ENCODE results near the gene CCKAR. TPM values are rescaled to one million over a fixed set of nuclear protein-coding genes. Genes with fewer than 3 reads are reported as not detected.

The CCKAR gene, protein sequence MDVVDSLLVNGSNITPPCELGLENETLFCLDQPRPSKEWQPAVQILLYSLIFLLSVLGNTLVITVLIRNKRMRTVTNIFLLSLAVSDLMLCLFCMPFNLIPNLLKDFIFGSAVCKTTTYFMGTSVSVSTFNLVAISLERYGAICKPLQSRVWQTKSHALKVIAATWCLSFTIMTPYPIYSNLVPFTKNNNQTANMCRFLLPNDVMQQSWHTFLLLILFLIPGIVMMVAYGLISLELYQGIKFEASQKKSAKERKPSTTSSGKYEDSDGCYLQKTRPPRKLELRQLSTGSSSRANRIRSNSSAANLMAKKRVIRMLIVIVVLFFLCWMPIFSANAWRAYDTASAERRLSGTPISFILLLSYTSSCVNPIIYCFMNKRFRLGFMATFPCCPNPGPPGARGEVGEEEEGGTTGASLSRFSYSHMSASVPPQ
- not detected in 2 replicates for total RNA-seq (2014; rRNA removed; shearing (Covaris generic))

DNA sequence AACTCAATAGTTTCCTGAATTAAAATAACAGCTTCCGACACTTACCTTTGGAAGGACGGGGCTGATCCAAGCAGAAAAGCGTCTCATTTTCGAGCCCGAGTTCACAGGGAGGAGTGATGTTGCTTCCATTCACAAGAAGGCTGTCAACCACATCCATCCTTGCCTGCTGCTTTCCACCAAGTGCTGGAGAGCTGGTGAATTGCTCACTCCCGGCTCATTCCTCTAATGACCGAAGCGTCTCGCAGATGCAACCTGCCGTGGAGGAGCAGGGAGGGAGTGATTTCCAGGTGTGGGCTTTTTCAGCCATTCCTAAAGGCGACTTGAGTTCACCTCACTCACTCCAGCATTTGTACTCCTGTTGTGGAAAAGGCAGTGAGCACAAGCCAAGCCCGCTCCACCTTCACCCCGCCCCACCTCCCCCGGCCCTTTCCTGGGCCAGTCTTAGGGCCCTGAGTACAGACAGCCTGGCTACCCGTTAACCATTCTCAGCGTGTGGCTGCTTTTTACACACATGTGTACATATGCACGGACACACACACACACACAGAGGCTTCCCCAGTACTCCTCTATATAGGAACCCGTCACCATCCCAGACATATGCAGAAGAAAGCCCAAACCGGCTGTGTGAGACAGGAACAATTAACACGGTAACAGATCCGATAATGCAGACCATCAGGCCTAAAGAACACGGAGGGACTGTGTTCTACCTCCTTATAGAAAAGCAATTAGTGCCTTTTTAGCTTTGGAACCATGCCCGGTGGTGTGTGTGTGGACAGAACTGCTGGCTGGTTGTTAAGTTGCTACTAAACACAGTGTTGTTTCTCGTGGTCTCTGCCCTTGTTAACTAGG lies at the start of gene CCKAR:
TSS of gene CCKAR (minus strand) at position 374 of the 849 bp plus-strand sequence. CDS start at position 157, 217 bp downstream.
- no peak for DNase-seq

DNA sequence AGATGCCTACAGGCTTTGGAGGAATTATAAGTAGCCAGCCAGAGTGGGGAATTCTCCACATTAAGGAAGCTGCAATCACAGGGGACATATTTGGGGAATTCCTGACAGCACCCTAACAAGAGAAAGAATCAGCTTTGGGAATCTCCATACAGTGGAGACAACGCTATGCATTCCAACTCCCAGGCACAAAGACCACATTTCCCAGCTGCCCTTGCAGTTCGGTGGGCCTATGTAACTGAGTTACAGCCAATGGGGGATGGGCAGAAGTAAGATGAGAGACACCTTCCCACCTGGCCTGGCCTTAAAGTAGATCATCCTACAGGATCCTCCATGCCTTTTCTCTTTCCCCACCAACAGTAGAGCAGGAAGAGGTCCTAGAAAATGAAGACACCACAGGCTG lies 43.4 kb upstream of the CCKAR start:
- DNase-seq: peak; percentile 20
- no peaks in the 10 kb centered on the region for H3K27me3 ChIP-seq (ENCODE audit: control insufficient read depth, insufficient read depth, low read length)
- H3K4me3 ChIP-seq (ENCODE audit: insufficient read depth, low read depth, low read length): no peak overlapping the region
- no peaks in the 10 kb centered on the region for H3K36me3 ChIP-seq (replicated peaks; ENCODE audit: control insufficient read depth, insufficient read depth, low read length)

More for the DNA sequence above, at the start of gene CCKAR:
- no peaks in the 10 kb centered on the region for H3K27me3 ChIP-seq (ENCODE audit: control insufficient read depth, insufficient read depth, low read length)
- H3K36me3 ChIP-seq (replicated peaks; ENCODE audit: control insufficient read depth, insufficient read depth, low read length): no peaks in the 10 kb centered on the region
- no peak within 1 kb of the TSS for H3K4me3 ChIP-seq (ENCODE audit: insufficient read depth, low read depth, low read length)

DNA sequence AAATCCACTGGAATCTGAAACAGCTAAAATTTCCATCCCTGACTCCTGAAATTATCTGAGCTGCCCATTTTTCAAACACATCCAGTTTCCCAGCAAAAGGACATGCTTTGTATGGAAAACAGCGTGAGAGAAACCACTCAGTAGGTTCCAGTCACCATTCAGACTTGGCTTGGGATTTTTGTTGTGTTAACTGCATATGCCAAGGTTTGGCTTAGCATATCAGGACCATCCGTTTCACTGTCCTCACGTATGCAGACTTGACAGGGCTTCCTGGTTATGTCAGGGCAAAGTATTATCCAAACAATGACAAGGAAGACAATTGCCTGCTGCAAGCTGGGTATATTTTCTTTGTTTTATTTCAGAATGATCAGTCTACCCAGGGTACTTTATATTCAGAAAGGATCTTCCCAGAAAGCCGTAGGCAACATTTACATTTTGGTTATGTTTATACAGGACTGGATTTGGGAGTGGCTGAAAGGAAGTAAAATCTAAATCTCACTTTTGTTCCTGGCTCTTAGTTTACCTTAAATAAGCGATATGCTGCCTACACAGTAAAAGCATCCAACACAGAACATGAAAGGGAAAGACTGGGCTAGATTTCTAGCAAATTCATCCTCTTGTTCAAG lies 41.3 kb upstream of the CCKAR start:
- no peaks in the 10 kb centered on the region for H3K36me3 ChIP-seq (replicated peaks; ENCODE audit: control insufficient read depth, insufficient read depth, low read length)
- no peak overlapping the region for H3K4me3 ChIP-seq (ENCODE audit: insufficient read depth, low read depth, low read length)
- no peak for DNase-seq
- H3K27me3 ChIP-seq (ENCODE audit: control insufficient read depth, insufficient read depth, low read length): no peaks in the 10 kb centered on the region

DNA sequence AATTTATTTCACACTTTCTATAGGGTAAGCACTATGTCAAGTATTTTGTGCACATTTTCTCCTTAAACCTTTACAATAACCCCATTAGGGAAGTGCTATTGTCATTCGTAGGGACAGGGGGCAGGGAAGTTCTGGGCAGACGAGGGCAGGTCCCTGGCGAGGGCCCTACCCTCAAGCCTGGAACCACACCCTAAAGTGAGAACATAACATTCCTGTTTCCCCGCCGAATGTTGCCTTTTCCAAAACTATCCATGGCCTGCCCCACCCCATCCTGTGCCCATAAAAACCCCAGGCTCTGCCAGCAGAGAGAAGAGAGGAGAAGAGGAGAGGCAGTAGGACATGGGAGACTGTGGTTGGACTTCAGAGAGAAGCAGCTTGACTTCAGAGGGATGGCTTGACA lies 39.8 kb upstream of the CCKAR start:
- H3K27me3 ChIP-seq (ENCODE audit: control insufficient read depth, insufficient read depth, low read length): no peaks in the 10 kb centered on the region
- DNase-seq: no peak
- no peaks in the 10 kb centered on the region for H3K36me3 ChIP-seq (replicated peaks; ENCODE audit: control insufficient read depth, insufficient read depth, low read length)
- no peak overlapping the region for H3K4me3 ChIP-seq (ENCODE audit: insufficient read depth, low read depth, low read length)

DNA sequence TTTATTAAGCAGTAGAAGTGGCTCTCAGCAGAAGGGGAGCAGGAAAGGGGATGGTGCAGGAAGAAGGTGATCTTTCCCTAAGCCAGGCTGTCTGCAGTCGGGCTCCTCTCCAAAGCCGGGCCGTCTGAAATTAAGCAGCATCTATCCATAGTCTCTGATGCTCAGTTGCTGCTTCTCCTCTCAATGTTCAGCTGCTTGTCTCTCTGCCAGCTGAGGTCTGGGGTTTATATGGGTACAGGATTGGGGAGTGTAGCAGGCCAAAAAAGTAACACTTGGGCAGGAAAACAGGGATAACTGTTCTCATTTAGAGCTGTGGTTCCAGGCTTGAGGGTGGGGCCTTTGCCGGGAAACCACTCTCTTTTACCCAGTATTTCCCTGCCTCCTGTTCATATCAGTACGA lies 39.2 kb upstream of the CCKAR start:
- Histone ChIP-seq H3K4me3 (ENCODE audit: insufficient read depth, low read depth, low read length) (no peak overlapping the region), H3K27me3 (ENCODE audit: control insufficient read depth, insufficient read depth, low read length) (no peaks in the 10 kb centered on the region), H3K36me3 (replicated peaks; ENCODE audit: control insufficient read depth, insufficient read depth, low read length) (no peaks in the 10 kb centered on the region)
- DNase-seq: no peak

DNA sequence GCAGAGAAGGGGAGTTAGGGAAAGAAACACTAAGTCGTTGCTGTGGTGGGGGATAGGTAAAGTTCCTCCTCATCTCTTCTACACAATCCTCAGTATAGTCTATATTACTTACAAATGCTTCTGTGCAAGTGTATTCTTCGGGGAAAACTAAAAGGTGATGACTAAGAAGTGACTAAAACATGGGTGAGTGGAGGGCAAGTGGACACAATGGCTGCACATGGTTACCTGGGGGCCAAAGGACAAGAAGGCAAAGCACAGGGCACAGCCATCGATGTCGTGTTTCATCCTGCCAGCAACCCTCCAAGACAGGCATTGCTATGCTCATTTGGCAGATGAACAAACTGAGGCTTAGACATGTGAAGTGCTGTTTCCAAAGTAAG lies 35.5 kb upstream of the CCKAR start:
- no peaks in the 10 kb centered on the region for H3K36me3 ChIP-seq (replicated peaks; ENCODE audit: control insufficient read depth, insufficient read depth, low read length)
- DNase-seq: no peak
- H3K4me3 ChIP-seq (ENCODE audit: insufficient read depth, low read depth, low read length): no peak overlapping the region
- no peaks in the 10 kb centered on the region for H3K27me3 ChIP-seq (ENCODE audit: control insufficient read depth, insufficient read depth, low read length)

DNA sequence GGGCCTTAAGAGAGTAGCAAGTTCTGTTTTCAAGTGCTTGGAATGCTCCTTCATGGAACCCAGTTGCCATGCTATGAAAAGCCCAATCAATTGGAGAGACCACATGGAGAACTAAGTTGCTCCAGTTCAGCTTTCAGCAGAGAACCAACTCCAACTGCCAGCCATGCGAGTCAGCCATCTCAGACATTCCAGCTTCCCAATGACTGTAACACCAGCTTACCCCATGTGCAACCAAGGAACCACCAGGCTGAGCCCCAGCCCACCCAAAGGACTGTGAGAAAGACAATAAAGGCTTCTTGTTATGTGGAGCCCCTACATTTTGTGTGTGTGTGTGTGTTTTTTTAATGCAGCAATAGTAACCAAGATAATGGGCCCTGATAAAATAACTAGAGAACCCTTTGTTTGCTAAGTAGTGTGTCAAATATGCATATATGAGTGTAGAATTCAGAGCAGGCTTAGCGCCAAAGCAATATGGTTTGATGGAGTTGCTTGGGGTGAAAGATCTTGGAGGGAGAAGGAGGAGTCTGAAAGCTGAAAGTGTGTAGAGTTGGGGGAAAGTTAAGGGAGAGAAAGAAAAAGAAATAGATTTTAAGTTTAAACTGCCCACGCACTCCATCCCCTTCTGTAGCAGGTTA lies 35.0 kb upstream of the CCKAR start:
- Histone ChIP-seq H3K4me3 (ENCODE audit: insufficient read depth, low read depth, low read length) (no peak overlapping the region), H3K36me3 (replicated peaks; ENCODE audit: control insufficient read depth, insufficient read depth, low read length) (no peaks in the 10 kb centered on the region), H3K27me3 (ENCODE audit: control insufficient read depth, insufficient read depth, low read length) (no peaks in the 10 kb centered on the region)
- DNase-seq: no peak

DNA sequence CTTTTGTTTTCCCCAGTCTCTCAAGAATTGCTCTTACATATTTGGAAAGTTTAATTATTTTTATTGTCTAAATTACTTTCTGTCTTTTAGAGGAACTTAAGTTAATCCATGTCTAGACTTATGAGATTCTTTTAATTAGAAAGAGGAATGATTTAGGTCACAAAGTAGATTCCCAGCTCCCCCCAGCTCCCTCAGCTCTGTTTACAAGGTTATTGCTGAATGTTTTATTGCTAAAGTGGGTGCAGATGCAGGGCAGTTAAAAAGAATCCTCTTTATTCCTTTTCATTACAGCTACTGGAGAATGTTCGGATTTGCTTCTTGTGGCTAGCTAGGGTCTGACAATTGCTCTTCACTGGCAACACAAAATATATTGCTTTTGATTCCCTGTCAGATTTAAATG lies 33.7 kb upstream of the CCKAR start:
- no peak for DNase-seq
- no peak overlapping the region for H3K4me3 ChIP-seq (ENCODE audit: insufficient read depth, low read depth, low read length)
- H3K36me3 ChIP-seq (replicated peaks; ENCODE audit: control insufficient read depth, insufficient read depth, low read length): no peaks in the 10 kb centered on the region
- H3K27me3 ChIP-seq (ENCODE audit: control insufficient read depth, insufficient read depth, low read length): no peaks in the 10 kb centered on the region

DNA sequence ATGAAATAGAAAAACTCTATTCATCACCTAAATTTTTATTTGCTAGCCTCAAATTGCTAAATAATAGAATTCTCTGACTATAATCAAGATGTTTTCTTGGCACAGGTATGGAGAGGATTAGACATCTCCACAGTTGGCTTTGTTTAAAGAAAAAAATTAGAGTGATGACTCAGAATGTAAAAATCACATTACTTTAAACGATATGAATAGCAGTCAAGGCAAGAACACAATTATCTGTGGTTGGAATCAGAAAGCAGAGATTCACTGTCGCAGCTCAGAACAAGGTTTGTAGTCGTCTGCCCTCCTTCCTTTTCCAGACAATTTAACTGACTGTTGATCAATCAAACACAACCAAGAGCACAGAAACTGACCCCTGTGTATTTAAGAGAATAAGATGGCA lies 32.2 kb upstream of the CCKAR start:
- no peak for DNase-seq
- Histone ChIP-seq H3K4me3 (ENCODE audit: insufficient read depth, low read depth, low read length) (no peak overlapping the region), H3K36me3 (replicated peaks; ENCODE audit: control insufficient read depth, insufficient read depth, low read length) (no peaks in the 10 kb centered on the region), H3K27me3 (ENCODE audit: control insufficient read depth, insufficient read depth, low read length) (no peaks in the 10 kb centered on the region)

DNA sequence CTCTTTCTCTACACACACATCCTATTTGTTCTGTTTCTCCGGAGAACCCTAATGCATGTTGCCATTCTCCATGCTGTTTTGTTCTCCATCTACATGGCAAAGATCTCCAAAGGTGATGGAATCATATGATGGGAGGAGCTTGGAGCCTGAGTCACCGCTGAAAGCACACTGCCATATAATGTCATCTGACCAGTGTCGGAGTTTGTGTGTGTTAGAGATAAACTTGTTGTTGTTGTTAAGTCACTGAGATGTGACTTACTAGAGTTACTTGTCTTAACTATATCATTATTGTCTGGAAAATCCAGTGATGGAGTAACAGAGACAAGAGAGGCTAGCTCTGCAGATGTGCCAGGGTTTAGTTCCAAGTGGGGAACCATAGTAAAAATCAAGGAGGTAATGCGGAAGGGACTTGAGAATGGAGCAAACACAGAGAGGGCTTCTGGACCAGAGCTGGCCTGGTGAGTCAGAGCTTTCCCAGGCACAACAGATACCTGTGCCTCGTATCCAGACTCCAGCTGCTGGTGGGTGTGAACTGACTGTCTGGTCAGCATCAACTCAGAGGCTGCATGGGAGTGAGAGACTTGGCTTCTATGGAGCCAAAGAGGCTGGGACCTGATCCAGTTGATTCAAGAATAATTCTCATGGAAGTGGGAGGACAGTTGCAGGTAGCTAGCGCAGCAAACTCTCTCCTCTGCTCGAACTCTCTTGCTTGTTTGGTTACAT lies 30.6 kb upstream of the CCKAR start:
- DNase-seq: no peak
- Histone ChIP-seq H3K27me3 (ENCODE audit: control insufficient read depth, insufficient read depth, low read length) (no peaks in the 10 kb centered on the region), H3K36me3 (replicated peaks; ENCODE audit: control insufficient read depth, insufficient read depth, low read length) (no peaks in the 10 kb centered on the region), H3K4me3 (ENCODE audit: insufficient read depth, low read depth, low read length) (no peak overlapping the region)

DNA sequence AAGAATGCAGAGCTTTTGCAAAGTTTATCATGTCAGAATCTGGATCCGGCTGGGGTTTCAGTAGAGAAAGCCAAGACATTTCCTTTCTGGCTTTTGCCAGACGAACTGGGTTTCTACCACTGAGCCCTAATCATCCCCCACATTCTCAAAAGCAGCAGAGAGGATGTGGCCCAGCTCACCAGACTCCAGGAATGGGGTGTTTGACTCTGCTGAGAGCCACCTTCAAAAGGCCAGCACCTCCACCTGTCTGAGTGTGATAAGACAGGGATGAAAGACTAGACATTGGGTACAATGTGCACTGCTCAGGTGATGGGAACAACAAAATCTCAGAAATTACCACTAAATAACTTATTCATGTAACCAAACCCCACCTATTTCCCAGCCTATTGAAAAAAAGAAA lies 25.7 kb upstream of the CCKAR start:
- no peak for DNase-seq
- Histone ChIP-seq H3K4me3 (ENCODE audit: insufficient read depth, low read depth, low read length) (no peak overlapping the region), H3K36me3 (replicated peaks; ENCODE audit: control insufficient read depth, insufficient read depth, low read length) (no peaks in the 10 kb centered on the region), H3K27me3 (ENCODE audit: control insufficient read depth, insufficient read depth, low read length) (no peaks in the 10 kb centered on the region)

DNA sequence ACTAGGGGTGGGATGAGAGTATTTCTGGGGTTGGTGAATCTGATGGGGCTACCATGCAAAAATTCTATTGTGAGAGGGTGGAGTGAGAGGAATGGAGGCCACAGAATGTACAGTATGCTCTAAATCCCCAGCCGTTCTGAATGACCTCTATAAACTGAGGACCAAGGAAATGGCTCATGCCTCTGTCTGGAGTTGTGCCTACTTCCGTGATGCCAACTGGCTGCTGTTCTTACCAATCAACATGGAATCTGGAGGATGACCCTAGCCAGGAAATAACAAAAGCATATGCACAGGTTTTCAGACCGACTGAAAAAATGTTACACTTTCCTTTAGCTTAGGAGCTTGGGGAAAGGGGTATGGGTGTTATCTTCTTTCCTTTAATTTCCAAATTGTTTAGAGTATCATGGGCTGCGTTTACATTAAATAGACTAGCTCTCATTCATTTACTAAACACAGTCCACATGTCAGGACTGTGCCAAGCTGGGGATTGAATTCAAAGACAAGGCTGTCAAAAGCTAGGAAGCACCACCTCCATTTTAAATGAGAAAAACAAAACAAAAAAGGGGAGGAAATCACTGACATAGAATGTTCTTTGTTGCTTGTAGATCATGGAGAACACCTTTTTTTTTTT lies 20.2 kb upstream of the CCKAR start:
- Histone ChIP-seq H3K4me3 (ENCODE audit: insufficient read depth, low read depth, low read length) (no peak overlapping the region), H3K36me3 (replicated peaks; ENCODE audit: control insufficient read depth, insufficient read depth, low read length) (no peaks in the 10 kb centered on the region), H3K27me3 (ENCODE audit: control insufficient read depth, insufficient read depth, low read length) (no peaks in the 10 kb centered on the region)
- no peak for DNase-seq

DNA sequence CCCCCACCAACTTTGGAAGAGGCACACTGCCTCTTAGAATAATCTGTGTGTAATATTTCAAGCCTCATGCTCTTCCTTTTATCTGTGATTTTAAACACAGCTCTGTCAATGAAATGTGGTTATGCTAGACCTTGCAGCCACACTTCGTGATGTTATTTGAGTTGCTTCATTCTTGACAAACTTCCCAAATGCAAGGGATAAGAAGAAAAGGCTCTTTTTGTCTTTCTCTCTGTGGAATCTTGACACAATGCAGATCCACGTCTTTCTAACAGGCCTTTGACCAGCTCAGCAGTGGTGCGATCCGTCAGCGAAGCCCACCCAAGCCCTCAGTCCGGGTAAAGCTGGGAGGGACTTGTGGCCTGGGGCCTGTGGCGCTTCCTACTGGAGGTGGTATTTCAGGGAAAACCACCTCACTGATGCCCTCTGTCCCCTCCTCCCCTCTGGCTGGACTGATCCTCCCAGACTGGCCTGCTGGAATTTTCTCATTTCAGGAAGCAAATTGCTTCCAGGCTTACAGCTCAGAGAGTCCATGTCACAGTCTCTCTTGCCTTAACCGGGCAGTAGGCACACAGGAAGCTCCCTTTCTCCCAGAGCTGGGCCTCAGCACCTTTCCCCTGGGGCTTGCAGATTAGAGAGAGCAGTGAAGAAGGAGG lies 19.5 kb upstream of the CCKAR start:
- Histone ChIP-seq H3K4me3 (ENCODE audit: insufficient read depth, low read depth, low read length) (no peak overlapping the region), H3K36me3 (replicated peaks; ENCODE audit: control insufficient read depth, insufficient read depth, low read length) (no peaks in the 10 kb centered on the region), H3K27me3 (ENCODE audit: control insufficient read depth, insufficient read depth, low read length) (no peaks in the 10 kb centered on the region)
- no peak for DNase-seq

Data from H7 (cell line).